ENCODE data around the gene OR8D2.

DNA sequence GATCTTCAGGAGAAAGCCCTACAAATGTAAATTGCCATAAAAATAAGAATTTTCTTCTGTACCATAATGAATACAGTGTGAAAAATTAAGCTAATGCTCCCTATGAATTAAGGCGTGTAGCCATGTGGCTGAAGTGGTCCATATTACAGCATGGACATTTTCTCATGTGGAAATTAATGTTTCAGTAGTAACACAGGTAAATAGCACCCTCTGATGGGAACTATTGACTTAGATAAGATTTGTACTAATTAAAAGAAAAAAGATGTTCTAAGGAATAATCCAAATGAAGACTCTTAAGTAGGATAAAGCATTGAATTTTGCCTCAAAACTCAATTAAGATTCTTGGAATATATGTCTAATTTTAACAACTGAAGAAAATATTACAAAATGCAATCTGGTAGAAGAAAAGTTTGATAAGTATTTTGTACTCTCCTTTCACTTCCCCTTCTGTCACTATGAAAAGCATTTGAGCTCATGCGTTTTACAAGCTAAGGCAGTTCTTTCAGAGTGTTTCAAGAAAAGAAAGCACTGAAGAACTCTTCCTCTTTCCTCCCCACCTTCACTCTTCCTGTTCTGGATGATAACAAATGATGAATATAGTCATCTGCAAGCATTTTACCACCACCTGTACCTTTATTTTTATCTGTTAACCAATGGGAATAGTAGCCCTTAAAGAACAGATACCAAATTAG, 9.9 kb upstream of the OR8D2 start:
- TF ChIP-seq ZC3H13 (CRISPR knock-in tag; IDR thresholded peaks at IDR 0.05) = no peak
- no peak for TF ChIP-seq EZH2 (conservative IDR thresholded peaks at IDR 0.05; ENCODE audit: low read depth, low read length)
- no peak for TF ChIP-seq ZBTB21 (CRISPR knock-in tag; IDR thresholded peaks at IDR 0.05)
